HEK293 (cell line): ENCODE data around the gene XK.

Source experiments
- ATF2 ChIP-seq: fragments of 450-650 bp; formaldehyde crosslinking; IDR thresholded peaks from 2 replicates; pipeline ENCODE4 v1.5.1; 2016; ENCODE audit warnings: missing biosample characterization, missing genetic modification characterization, low read depth
- BCL11A ChIP-seq: fragments of 450-650 bp; formaldehyde crosslinking; IDR thresholded peaks from 2 replicates; pipeline ENCODE4 v1.5.1; 2016; ENCODE audit warnings: low read depth, missing biosample characterization, missing genetic modification characterization
- CTCF ChIP-seq: fragments of 450-650 bp; formaldehyde crosslinking; IDR thresholded peaks from 2 replicates; pipeline ENCODE4 v1.5.1; 2016; ENCODE audit warnings: missing biosample characterization, missing genetic modification characterization
- KLF16 ChIP-seq: fragments of 450-650 bp; formaldehyde crosslinking; IDR thresholded peaks from 2 replicates; pipeline ENCODE4 v1.5.1; 2017; ENCODE audit warnings: missing biosample characterization, missing genetic modification characterization
- ZBTB6 ChIP-seq: fragments of 450-650 bp; formaldehyde crosslinking; IDR thresholded peaks from 2 replicates; pipeline ENCODE4 v1.5.1; 2017; ENCODE audit warnings: missing biosample characterization, missing genetic modification characterization
- ZNF561 ChIP-seq: fragments of 450-650 bp; IDR thresholded peaks from 2 replicates; pipeline ENCODE4 v1.5.1; 2018; ENCODE audit warnings: missing biosample characterization, missing genetic modification characterization, borderline replicate concordance
- ZNF629 ChIP-seq: fragments of 450-650 bp; formaldehyde crosslinking; IDR thresholded peaks from 2 replicates; pipeline ENCODE4 v1.5.1; 2017; ENCODE audit warnings: missing biosample characterization, missing genetic modification characterization
- ZSCAN16 ChIP-seq: fragments of 450-650 bp; formaldehyde crosslinking; IDR thresholded peaks from 2 replicates; pipeline ENCODE4 v1.5.1; 2016; ENCODE audit warnings: missing biosample characterization, missing genetic modification characterization

- TF ChIP-seq CTCF (tag by site-specific recombination), result no peak
- TF ChIP-seq BCL11A (tag by site-specific recombination), result no peak
- TF ChIP-seq KLF16 (tag by site-specific recombination), result no peak
- TF ChIP-seq ZNF629 (tag by site-specific recombination), result no peak
- TF ChIP-seq ZNF561, result no peak
- TF ChIP-seq ATF2, result no peak
- no peak for TF ChIP-seq ZSCAN16
- no peak for TF ChIP-seq ZBTB6 (tag by site-specific recombination)
These were observed 6.4 kb upstream of the XK start for GRCh38 chrX:37679230-37679629.
